ENCODE results near the gene MTUS2. TPM values are rescaled to one million over a fixed set of nuclear protein-coding genes. Genes with fewer than 3 reads are reported as not detected.
"Not testable (repeated sequence)": the region's sequence is repeated elsewhere in the genome, so short reads cannot be mapped to it uniquely, and the experiment has no call there.

MTUS2 gene
- total RNA-seq, 1 donor from 2014 or later: 6.8 TPM

DNA sequence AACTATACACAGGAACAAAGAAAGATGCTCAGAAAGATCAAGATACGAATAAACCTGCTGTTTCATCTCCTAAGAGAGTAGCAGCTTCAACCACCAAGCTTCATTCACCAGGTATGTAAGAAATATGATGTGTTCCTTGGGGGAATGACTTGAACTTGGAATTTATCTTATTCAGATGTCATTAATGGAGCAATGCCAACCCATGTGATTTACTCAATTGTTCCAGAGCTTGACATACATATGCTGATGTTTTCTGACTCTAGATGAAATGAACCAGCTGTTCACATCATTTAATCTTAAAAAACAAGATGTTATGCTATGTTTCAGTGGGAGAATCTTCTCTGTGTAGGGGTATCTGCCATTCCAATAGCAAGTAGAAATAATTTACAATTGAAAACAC lies 504.5 kb downstream of the MTUS2 start:
- H3K4me1 Mint-ChIP-seq (ENCODE audit: low read depth, unreplicated experiment): peaks cover 6% of the 10 kb centered on the region
- H3K27me3 Mint-ChIP-seq (ENCODE audit: unreplicated experiment): peaks cover 2% of the 10 kb centered on the region
- H3K36me3 Mint-ChIP-seq (ENCODE audit: unreplicated experiment): peaks cover 5% of the 10 kb centered on the region
- DNase-seq: no peak
- H3K9me3 Mint-ChIP-seq (ENCODE audit: unreplicated experiment): peaks cover 2% of the 10 kb centered on the region
- no peak overlapping the region for H3K4me3 Mint-ChIP-seq (ENCODE audit: unreplicated experiment)
- H3K27ac Mint-ChIP-seq (ENCODE audit: unreplicated experiment): no peak overlapping the region
- TF ChIP-seq, protein P1, sequence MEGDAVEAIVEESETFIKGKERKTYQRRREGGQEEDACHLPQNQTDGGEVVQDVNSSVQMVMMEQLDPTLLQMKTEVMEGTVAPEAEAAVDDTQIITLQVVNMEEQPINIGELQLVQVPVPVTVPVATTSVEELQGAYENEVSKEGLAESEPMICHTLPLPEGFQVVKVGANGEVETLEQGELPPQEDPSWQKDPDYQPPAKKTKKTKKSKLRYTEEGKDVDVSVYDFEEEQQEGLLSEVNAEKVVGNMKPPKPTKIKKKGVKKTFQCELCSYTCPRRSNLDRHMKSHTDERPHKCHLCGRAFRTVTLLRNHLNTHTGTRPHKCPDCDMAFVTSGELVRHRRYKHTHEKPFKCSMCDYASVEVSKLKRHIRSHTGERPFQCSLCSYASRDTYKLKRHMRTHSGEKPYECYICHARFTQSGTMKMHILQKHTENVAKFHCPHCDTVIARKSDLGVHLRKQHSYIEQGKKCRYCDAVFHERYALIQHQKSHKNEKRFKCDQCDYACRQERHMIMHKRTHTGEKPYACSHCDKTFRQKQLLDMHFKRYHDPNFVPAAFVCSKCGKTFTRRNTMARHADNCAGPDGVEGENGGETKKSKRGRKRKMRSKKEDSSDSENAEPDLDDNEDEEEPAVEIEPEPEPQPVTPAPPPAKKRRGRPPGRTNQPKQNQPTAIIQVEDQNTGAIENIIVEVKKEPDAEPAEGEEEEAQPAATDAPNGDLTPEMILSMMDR (IDR thresholded peaks at IDR 0.05; ENCODE audit: partially characterized antibody, unreplicated experiment): no peak

GRCh38 chr13:29328501-29328900 lies 508.4 kb downstream of the MTUS2 start:
- Mint-ChIP-seq H3K27me3 (ENCODE audit: unreplicated experiment) (peaks cover 1% of the 10 kb centered on the region), H3K4me3 (ENCODE audit: unreplicated experiment) (no peak overlapping the region), H3K9me3 (ENCODE audit: unreplicated experiment) (no peaks in the 10 kb centered on the region), H3K4me1 (ENCODE audit: low read depth, unreplicated experiment) (peaks cover 6% of the 10 kb centered on the region), H3K27ac (ENCODE audit: unreplicated experiment) (no peak overlapping the region), H3K36me3 (ENCODE audit: unreplicated experiment) (peaks cover 13% of the 10 kb centered on the region)
- no peak for DNase-seq
- TF ChIP-seq, protein P1 (IDR thresholded peaks at IDR 0.05; ENCODE audit: partially characterized antibody, unreplicated experiment): no peak

GRCh38 chr13:29336356-29336755 lies 516.2 kb downstream of the MTUS2 start:
- no peak for DNase-seq
- peaks cover 24% of the 10 kb centered on the region for H3K36me3 Mint-ChIP-seq (ENCODE audit: unreplicated experiment)
- H3K4me3 Mint-ChIP-seq (ENCODE audit: unreplicated experiment): no peak overlapping the region
- H3K9me3 Mint-ChIP-seq (ENCODE audit: unreplicated experiment): peaks cover 7% of the 10 kb centered on the region
- TF ChIP-seq, protein P1 (IDR thresholded peaks at IDR 0.05; ENCODE audit: partially characterized antibody, unreplicated experiment): no peak
- peaks cover 1% of the 10 kb centered on the region for H3K27me3 Mint-ChIP-seq (ENCODE audit: unreplicated experiment)
- no peak overlapping the region for H3K27ac Mint-ChIP-seq (ENCODE audit: unreplicated experiment)
- H3K4me1 Mint-ChIP-seq (ENCODE audit: low read depth, unreplicated experiment): no peaks in the 10 kb centered on the region

GRCh38 chr13:29339386-29340272 lies 519.5 kb downstream of the MTUS2 start:
- H3K36me3 Mint-ChIP-seq (ENCODE audit: unreplicated experiment): peaks cover 11% of the 10 kb centered on the region
- TF ChIP-seq, protein P1 (IDR thresholded peaks at IDR 0.05; ENCODE audit: partially characterized antibody, unreplicated experiment): no peak
- no peak for DNase-seq
- no peak overlapping the region for H3K4me3 Mint-ChIP-seq (ENCODE audit: unreplicated experiment)
- H3K27me3 Mint-ChIP-seq (ENCODE audit: unreplicated experiment): peaks cover 1% of the 10 kb centered on the region
- H3K27ac Mint-ChIP-seq (ENCODE audit: unreplicated experiment): no peak overlapping the region
- H3K4me1 Mint-ChIP-seq (ENCODE audit: low read depth, unreplicated experiment): no peaks in the 10 kb centered on the region
- H3K9me3 Mint-ChIP-seq (ENCODE audit: unreplicated experiment): peaks cover 3% of the 10 kb centered on the region

DNA sequence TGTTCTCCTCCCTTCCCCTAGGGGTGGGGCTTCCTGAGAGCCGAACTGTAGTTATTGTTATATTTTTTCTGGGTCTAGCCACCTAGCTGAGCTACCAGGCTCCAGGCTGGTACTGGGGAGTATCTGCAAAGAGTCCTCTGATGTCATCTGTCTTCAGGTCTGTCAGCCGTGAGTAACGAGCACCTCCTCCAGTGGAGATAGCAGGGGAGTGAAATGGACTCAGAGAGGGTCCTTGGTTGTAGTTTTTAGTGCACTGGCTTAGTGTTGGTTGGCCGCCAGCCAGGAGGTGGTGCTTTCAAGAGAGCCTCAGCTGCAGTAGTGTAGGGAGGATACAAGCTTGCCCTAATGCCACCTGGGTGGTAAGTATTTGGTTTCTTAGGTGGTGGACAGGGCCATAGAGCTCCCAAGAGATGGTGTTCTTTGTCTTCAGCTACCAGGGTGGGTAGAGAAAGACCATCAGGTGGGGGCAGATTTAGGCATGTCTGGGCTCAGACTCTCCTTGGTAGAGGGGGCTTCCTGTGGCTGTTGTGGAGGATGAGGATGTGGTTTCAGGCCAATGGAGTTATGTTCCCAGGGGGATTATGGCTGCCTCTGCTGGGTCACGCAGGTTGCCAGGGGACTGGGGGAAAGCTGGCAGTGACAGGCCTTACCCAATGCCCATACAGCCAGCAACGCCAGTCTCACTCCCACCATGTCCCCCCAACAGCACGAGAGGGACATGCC lies 525.9 kb downstream of the MTUS2 start:
- H3K27me3 Mint-ChIP-seq (ENCODE audit: unreplicated experiment); H3K9me3 Mint-ChIP-seq (ENCODE audit: unreplicated experiment); H3K4me3 Mint-ChIP-seq (ENCODE audit: unreplicated experiment); H3K36me3 Mint-ChIP-seq (ENCODE audit: unreplicated experiment); H3K4me1 Mint-ChIP-seq (ENCODE audit: low read depth, unreplicated experiment); DNase-seq; H3K27ac Mint-ChIP-seq (ENCODE audit: unreplicated experiment): not testable (repeated sequence)

Data from glutamatergic neuron (in vitro differentiated cells).